Stimulated activated CD8-positive, alpha-beta memory T cell treated with anti-CD3 and anti-CD28 coated beads, Interleukin-15, amount 100 ng/mL, for 4 hours (primary cell): ENCODE results near the gene UGT2B7.
"Not testable (repeated sequence)": the region's sequence is repeated elsewhere in the genome, so short reads cannot be mapped to it uniquely, and the experiment has no call there.

Experiments
- DNase-seq, 2 donors: peaks; one replicate each; pipeline ENCODE4 v3.0.0-alpha.2; 2020; ENCODE audit warnings: low read depth in 2 of 2

Gene UGT2B7

GRCh38 chr4:69088473-69088872, 7.8 kb upstream of the UGT2B7 start:
- DNase-seq: no peak

- DNase-seq: no peak
Measured at GRCh38 chr4:69089388-69089787, 6.9 kb upstream of the UGT2B7 start.

GRCh38 chr4:69092190-69092589, 4.1 kb upstream of the UGT2B7 start:
- DNase-seq: no peak

- DNase-seq: no peak
Measured at GRCh38 chr4:69092980-69093568, 3.2 kb upstream of the UGT2B7 start.

GRCh38 chr4:69093681-69094080, 2.6 kb upstream of the UGT2B7 start:
- no peak for DNase-seq

- no peak for DNase-seq
Measured at GRCh38 chr4:69095301-69095731, 958 bp upstream of the UGT2B7 start.

- no peak for DNase-seq
Measured at GRCh38 chr4:69096810-69097209, 536 bp downstream of the UGT2B7 start.

- DNase-seq: no peak
Measured at GRCh38 chr4:69098470-69098869, 2.2 kb downstream of the UGT2B7 start.

- DNase-seq: no peak
Measured at GRCh38 chr4:69099910-69100309, 3.6 kb downstream of the UGT2B7 start.

- not testable (repeated sequence) for DNase-seq
Measured at GRCh38 chr4:69102668-69103067, 6.4 kb downstream of the UGT2B7 start.

GRCh38 chr4:69104719-69105275, 8.5 kb downstream of the UGT2B7 start:
- no peak for DNase-seq

- DNase-seq: not testable (repeated sequence)
Measured at GRCh38 chr4:69115151-69115850, 19.0 kb downstream of the UGT2B7 start.

- no peak for DNase-seq
Measured at GRCh38 chr4:69115851-69116213, 19.6 kb downstream of the UGT2B7 start.

- no peak for DNase-seq
Measured at GRCh38 chr4:69116645-69117321, 20.5 kb downstream of the UGT2B7 start.

GRCh38 chr4:69120870-69121269, 24.6 kb downstream of the UGT2B7 start:
- no peak for DNase-seq

GRCh38 chr4:69122476-69122875, 26.2 kb downstream of the UGT2B7 start:
- no peak for DNase-seq

GRCh38 chr4:69124941-69125340, 28.7 kb downstream of the UGT2B7 start:
- DNase-seq: no peak

GRCh38 chr4:69126024-69126423, 29.8 kb downstream of the UGT2B7 start:
- no peak for DNase-seq

- no peak for DNase-seq
Measured at GRCh38 chr4:69133993-69134392, 37.7 kb downstream of the UGT2B7 start.

GRCh38 chr4:69134471-69134870, 38.2 kb downstream of the UGT2B7 start:
- no peak for DNase-seq

GRCh38 chr4:69141320-69141719, 45.0 kb downstream of the UGT2B7 start:
- DNase-seq: no peak

GRCh38 chr4:69147334-69147733, 51.1 kb downstream of the UGT2B7 start:
- DNase-seq: no peak

GRCh38 chr4:69154021-69154420, 57.7 kb downstream of the UGT2B7 start:
- no peak for DNase-seq
